ENCODE results near the gene OR52A1.
"Not testable (repeated sequence)": the region's sequence is repeated elsewhere in the genome, so short reads cannot be mapped to it uniquely, and the experiment has no call there.

The OR52A1 gene

DNA sequence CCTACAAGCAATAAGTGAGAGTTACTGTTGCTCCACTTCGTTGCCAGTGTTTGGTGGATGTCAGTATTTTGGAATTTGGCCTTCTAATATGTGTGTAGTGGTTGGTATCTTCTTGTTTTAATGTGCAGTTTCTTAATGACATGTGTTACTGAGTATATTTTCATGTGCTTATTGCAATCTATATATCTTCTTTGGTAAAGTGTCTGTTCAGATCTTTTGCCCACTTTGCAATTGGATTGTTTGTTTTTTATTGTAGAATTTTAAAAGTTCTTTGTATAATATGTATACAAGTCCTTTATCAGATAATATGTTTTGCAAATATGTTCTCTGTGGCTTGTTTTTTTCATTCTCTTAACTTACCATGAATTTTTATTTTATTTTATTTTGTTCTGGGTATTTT, 38.2 kb upstream of the OR52A1 start:
- TF ChIP-seq, protein P1, sequence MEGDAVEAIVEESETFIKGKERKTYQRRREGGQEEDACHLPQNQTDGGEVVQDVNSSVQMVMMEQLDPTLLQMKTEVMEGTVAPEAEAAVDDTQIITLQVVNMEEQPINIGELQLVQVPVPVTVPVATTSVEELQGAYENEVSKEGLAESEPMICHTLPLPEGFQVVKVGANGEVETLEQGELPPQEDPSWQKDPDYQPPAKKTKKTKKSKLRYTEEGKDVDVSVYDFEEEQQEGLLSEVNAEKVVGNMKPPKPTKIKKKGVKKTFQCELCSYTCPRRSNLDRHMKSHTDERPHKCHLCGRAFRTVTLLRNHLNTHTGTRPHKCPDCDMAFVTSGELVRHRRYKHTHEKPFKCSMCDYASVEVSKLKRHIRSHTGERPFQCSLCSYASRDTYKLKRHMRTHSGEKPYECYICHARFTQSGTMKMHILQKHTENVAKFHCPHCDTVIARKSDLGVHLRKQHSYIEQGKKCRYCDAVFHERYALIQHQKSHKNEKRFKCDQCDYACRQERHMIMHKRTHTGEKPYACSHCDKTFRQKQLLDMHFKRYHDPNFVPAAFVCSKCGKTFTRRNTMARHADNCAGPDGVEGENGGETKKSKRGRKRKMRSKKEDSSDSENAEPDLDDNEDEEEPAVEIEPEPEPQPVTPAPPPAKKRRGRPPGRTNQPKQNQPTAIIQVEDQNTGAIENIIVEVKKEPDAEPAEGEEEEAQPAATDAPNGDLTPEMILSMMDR (conservative IDR thresholded peaks at IDR 0.05; ENCODE audit: low read length) = no peak
- no peak for DNase-seq (ENCODE audit: low read depth)
- H3K4me3 ChIP-seq (ENCODE audit: low read length) = no peak overlapping the region

DNA sequence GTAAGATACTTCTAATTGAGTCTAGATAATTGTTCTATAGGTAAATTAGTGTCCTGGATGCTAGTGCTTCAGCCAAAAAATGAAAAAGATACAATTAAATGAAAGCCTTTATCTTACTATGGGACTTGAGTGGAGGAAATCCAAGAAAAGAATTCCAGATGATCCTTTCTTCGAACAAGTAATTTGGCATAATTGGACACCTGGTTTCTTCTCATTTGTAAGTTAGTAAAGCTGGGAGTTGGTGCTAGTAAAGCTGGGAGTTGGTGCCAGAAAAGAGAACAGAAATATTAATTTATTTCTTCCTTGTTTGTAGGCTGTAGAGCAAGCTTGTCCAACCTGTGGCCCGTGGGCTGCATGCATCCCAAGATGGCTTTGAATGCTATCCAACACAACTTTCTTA, 33.6 kb upstream of the OR52A1 start:
- TF ChIP-seq, protein P1 (conservative IDR thresholded peaks at IDR 0.05; ENCODE audit: low read length) = no peak
- DNase-seq (ENCODE audit: low read depth) = no peak
- H3K4me3 ChIP-seq (ENCODE audit: low read length) = no peak overlapping the region

DNA sequence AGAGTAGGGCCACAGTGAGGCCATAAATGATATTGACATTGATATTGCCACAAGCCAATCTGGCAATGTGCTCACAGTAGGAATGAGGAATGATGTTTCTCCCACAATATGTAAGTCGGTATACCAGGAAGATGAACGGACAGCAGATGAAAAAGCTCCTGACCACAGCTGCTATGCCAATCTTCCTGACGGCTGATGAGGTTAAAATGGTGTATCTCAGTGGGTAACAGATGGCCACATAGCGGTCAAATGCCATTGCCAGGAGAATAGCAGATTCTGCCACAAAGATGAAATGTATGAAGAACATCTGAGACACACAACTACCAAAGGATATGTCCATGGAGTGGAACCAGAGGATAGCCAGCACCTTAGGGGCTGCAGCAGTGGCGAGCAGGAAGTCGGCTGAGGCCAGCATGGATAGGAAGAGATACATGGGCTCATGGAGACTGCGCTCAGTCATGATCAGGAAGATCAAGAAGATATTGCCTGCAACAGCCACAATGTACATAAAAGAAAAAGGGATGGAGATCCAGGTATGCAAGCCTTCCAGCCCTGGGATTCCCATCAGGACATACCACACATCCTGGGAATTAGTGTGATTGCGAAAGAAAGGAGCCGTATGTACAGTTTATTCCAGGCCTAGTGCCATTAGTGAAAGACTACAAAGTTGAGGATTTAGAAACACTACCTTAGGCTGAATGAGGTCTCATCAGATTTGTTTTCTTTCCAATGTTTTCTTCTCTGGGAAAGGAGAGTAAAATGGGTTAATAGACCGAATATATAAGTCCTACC, 23.7 kb upstream of the OR52A1 start:
- TF ChIP-seq, protein P1 (conservative IDR thresholded peaks at IDR 0.05; ENCODE audit: low read length) = no peak
- H3K4me3 ChIP-seq (ENCODE audit: low read length) = no peak overlapping the region
- no peak for DNase-seq (ENCODE audit: low read depth)

DNA sequence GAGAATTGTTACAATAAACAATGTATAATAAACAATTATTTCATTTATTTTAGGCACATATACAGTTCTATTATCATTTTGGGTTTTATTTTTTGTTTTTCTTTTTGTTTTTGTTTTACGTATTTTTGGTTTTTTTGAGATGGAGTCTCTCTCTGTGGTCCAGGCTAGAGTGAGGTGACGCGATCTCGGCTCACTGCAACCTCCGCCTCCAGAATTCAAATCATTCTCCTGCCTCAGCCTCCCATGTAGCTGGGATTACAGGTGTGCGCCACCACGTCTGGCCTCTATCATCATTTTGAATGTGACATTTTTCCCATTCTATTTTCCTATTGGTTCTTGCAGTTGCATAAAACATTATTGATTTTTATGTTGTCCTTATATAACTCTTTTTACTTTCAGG, 20.4 kb upstream of the OR52A1 start:
- no peak overlapping the region for H3K4me3 ChIP-seq (ENCODE audit: low read length)
- TF ChIP-seq, protein P1 (conservative IDR thresholded peaks at IDR 0.05; ENCODE audit: low read length) = no peak
- DNase-seq (ENCODE audit: low read depth) = no peak

DNA sequence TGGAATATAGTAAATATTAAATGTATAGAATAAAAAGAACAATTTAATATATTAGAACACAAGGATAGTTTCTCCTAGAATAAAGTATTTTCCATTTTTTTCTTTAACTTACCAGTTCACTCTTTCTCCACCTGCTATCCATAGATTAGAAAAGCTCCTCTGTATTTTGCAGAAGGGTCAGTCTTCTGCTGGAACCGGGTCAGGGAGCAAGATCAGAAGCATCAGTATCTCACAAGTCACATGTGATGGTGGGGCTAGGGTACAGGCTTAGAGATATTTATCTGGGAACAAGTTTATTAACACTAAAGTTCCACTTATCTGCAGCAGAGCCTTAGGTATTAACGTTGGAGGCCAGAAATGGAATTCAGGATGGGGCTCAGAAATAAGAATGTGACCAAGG, 17.3 kb upstream of the OR52A1 start:
- DNase-seq (ENCODE audit: low read depth) = no peak
- TF ChIP-seq, protein P1 (conservative IDR thresholded peaks at IDR 0.05; ENCODE audit: low read length) = no peak
- no peak overlapping the region for H3K4me3 ChIP-seq (ENCODE audit: low read length)

DNA sequence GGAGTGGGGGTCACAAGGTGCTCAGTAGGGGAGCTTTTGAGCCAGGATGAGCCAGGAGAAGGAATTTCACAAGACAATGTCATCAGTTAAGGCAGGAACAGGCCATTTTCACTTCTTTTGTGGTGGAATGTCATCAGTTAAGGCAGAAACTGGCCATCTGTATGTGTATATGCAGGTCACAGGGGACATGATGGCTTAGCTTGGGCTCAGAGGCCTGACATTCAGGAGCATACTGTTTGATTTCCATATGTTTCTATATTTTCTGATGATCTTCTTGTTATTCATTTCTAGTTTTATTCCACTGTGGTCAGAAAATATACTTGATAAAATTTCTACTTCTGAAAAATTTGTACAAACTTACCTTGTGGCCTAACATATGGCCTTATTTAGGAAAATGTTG, 11.3 kb upstream of the OR52A1 start:
- DNase-seq (ENCODE audit: low read depth); H3K4me3 ChIP-seq (ENCODE audit: low read length): not testable (repeated sequence)

DNA sequence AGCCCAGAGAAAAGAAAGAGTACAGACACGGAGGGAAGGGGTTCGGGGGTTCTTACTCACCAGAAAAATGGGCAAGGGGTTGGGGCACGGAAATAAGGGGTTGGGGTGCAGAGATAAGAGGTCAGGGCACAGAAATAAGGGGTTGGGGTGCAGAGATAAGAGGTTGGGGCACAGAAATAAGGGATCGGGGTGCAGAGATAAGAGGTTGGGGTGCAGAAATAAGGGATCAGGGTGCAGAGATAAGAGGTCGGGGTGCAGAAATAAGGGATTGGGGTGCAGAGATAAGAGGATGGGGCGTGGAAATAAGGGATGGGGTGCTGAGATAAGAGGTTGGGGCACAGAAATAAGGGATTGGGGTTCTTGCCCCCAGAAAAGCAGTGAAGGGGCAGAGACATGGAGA, 10.2 kb upstream of the OR52A1 start:
- not testable (repeated sequence) for H3K4me3 ChIP-seq (ENCODE audit: low read length); DNase-seq (ENCODE audit: low read depth)

DNA sequence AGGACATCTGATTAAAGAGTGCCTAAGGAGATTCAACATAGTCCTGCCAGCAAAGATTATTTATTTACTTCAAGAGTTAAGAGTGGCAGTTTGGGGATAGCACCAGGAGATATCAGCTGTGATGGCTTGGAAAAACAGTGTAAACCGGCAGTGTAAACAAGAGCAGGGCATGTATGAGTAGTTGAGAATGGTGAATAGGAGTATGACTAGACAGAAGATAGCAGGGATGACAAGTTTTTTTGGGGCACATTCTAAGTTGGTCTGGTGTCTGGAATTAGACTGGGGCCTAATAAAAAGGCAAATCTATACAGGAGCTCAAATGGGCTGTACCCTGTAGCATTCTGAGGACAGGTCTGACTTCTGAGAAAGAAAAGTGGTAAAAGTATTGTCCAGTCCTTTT, 6.5 kb upstream of the OR52A1 start:
- not testable (repeated sequence) for H3K4me3 ChIP-seq (ENCODE audit: low read length); DNase-seq (ENCODE audit: low read depth)

DNA sequence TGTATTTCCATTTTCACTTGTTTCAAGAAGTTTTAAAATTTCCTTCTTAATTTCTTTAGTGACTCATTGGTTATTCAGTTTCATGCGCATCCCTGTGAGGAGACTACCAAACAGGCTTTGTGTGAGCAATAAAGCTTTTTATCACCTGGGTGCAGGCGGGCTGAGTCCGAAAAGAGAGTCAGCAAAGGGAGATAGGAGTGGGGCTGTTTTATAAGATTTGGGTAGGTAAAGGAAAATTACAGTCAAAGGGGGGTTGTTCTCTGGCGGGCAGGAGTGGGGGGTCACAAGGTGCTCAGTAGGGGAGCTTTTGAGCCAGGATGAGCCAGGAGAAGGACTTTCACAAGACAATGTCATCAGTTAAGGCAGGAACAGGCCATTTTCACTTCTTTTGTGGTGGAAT, 5.7 kb upstream of the OR52A1 start:
- not testable (repeated sequence) for DNase-seq (ENCODE audit: low read depth); H3K4me3 ChIP-seq (ENCODE audit: low read length)
